Thyroid gland (tissue), 4 donors: ENCODE measurements around the gene DACH1. TPM values are rescaled to one million over a fixed set of nuclear protein-coding genes. Genes with fewer than 3 reads are reported as not detected.
"Not testable (repeated sequence)": the region's sequence is repeated elsewhere in the genome, so short reads cannot be mapped to it uniquely, and the experiment has no call there.

ENCODE experiments used
- DNase-seq, 2 donors: peaks; one replicate each; pipeline ENCODE4 v3.0.0-alpha.2; 2019
- H3K27ac ChIP-seq, 3 donors: fragments of 200-600 bp; sonication (generic); 1 replicate in 2 of 3; 2 replicates in 1 of 3; pipeline ENCODE4 v1.5.1; 2016 to 2019; ENCODE audit warnings: mild to moderate bottlenecking in 1 of 3, moderate library complexity in 1 of 3
- H3K27me3 ChIP-seq: fragments of 200-600 bp; sonication (generic); one replicate; pipeline ENCODE4 v1.5.1; 2019
- H3K36me3 ChIP-seq, 2 donors: fragments of 200-600 bp; sonication (generic); one replicate each; pipeline ENCODE4 v1.5.1; 2016 to 2019
- H3K4me1 ChIP-seq, 2 donors: fragments of 200-600 bp; sonication (generic); one replicate each; pipeline ENCODE4 v1.5.1; 2017 to 2019
- H3K4me3 ChIP-seq, 3 donors: fragments of 200-600 bp; sonication (generic); replicated peaks in 1 of 3; 1 replicate in 2 of 3; 2 replicates in 1 of 3; pipeline ENCODE4 v1.5.1; 2016; ENCODE audit warnings: mild to moderate bottlenecking in 1 of 3
- H3K9me3 ChIP-seq: fragments of 200-600 bp; sonication (generic); one replicate; pipeline ENCODE4 v1.5.1; 2017
- POLR2A ChIP-seq, 2 donors: fragments of 450-650 bp; IDR thresholded peaks; one replicate each; pipeline ENCODE4 v1.6.1; 2017; ENCODE audit warnings: antibody characterized with exemption in 2 of 2, mild to moderate bottlenecking in 2 of 2, moderate library complexity in 1 of 2
- WGBS, 2 donors: methylation state at CpG; one replicate each; pipeline ENCODE4 v1.1.5; 2017; 5-methylcytosine and 5-hydroxymethylcytosine counted together
- intact Hi-C: fragments of 100-400 bp; cut with DNase I; formaldehyde crosslinking; loops from one replicate; pipeline ENCODE4 v1.15.1; 2023
- total RNA-seq, 4 donors: library from RNA; depleted of rRNA; stranded (reverse); fragments of >200 nt; gene quantifications; one replicate each; pipeline ENCODE4 v1.2.3, GENCODE V29; 2016
- TF ChIP-seq, protein P1 (sequence below), 6 experiments: fragments of 200-600 bp in 3 of 6; fragments of 450-650 bp in 3 of 6; sonication (generic) in 3 of 6; IDR thresholded peaks; one replicate each; pipeline ENCODE4 v1.5.1; 2016 to 2019; ENCODE audit warnings: antibody characterized with exemption in 6 of 6, mild to moderate bottlenecking in 2 of 6, inconsistent platforms in 1 of 6, moderate library complexity in 1 of 6

DACH1 gene
- total RNA-seq, result under 1 TPM in 3 of 4 donors, not detected in 1; 0.33 to 0.49 (median 0.33) TPM

DNA sequence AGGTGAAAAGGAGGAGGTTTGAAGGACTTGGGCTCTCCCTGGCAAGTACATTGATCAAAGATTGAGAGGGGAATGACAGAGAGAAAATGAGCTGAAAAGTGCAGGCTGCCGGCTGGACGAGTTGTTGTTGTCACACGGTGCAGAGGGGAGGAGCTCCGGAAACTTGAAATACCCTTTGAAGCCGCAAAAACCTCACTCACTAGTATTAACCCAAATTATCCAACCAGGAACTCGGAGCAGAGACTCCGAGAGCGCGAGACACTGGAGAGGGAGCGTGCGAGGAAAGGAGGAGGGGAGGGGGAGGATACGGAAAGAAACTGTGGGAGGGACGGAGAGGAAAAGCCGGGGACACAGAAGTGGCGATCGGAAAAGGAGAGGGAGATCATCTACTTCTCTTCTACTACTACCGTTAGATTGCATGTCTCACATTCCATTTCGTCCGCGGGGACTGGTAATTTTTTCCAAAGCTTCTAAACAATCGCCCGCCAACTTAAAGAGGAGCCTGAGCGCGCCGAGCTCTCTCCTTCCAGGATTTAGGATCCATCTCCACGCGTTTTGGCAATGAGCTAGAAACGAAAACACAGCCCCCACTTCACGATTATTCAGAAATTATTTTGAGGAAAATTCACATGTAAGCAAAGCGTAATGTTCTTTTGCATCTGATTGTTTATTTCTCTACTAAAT lies at the start of gene DACH1:
Gene DACH1 (minus strand): TSS at position 74 of the 684 bp plus-strand sequence.
- 1 to 3% methylated on average over 30 of the region's 30 CpGs for WGBS, 2 donors
- peaks cover 9% of the 10 kb centered on the region for H3K27me3 ChIP-seq
- peak; percentile 17 to 34 for DNase-seq

DNA sequence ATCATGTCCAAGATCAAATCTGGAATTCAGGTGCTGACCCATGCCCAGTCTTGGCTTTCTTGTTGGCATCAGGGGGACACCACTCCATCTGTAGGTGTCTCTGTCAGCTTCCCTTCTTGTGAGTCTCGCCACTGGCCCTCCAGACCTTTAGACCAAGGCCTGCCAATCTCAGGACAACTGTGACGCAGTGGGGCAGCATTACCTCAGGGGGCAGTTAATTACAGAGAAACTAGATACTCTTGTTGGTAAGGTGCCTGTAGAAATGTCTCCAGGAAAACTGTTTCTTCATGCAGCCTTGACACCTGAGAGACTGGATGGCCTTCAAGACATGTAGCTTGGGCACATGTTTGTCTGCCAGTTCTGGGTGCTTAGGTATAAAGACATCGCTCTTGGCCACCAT lies 46.7 kb upstream of the DACH1 start:
- Histone ChIP-seq H3K4me1 (no peaks in the 10 kb centered on the region), H3K4me3 (no peak overlapping the region), H3K27ac (no peak overlapping the region), H3K27me3 (no peaks in the 10 kb centered on the region), H3K36me3 (no peaks in the 10 kb centered on the region), H3K9me3 (no peaks in the 10 kb centered on the region)
- 94 to 96% methylated on average over 3 of the region's 3 CpGs for WGBS, 2 donors
- intact Hi-C loops, result no loop called here
- TF ChIP-seq POLR2A (IDR thresholded peaks at IDR 0.05), result no peak
- TF ChIP-seq, protein P1, sequence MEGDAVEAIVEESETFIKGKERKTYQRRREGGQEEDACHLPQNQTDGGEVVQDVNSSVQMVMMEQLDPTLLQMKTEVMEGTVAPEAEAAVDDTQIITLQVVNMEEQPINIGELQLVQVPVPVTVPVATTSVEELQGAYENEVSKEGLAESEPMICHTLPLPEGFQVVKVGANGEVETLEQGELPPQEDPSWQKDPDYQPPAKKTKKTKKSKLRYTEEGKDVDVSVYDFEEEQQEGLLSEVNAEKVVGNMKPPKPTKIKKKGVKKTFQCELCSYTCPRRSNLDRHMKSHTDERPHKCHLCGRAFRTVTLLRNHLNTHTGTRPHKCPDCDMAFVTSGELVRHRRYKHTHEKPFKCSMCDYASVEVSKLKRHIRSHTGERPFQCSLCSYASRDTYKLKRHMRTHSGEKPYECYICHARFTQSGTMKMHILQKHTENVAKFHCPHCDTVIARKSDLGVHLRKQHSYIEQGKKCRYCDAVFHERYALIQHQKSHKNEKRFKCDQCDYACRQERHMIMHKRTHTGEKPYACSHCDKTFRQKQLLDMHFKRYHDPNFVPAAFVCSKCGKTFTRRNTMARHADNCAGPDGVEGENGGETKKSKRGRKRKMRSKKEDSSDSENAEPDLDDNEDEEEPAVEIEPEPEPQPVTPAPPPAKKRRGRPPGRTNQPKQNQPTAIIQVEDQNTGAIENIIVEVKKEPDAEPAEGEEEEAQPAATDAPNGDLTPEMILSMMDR (IDR thresholded peaks at IDR 0.05), result no peak
- DNase-seq, result no peak

More for the DNA sequence above, at the start of gene DACH1:
- Histone ChIP-seq H3K27ac (peak within 1 kb of the TSS in 1 of 3 donors; percentile 18), H3K4me3 (peak within 1 kb of the TSS in 2 of 3 donors; percentile 23 to 37), H3K4me1 (peaks cover 4 to 17% of the 10 kb centered on the region in 2 donors), H3K9me3 (no peaks in the 10 kb centered on the region), H3K36me3 (no peaks in the 10 kb centered on the region)
- intact Hi-C loops, result no loop called here
- TF ChIP-seq, protein P1 (IDR thresholded peaks at IDR 0.05), result no peak
- TF ChIP-seq POLR2A (IDR thresholded peaks at IDR 0.05), result no peak

DNA sequence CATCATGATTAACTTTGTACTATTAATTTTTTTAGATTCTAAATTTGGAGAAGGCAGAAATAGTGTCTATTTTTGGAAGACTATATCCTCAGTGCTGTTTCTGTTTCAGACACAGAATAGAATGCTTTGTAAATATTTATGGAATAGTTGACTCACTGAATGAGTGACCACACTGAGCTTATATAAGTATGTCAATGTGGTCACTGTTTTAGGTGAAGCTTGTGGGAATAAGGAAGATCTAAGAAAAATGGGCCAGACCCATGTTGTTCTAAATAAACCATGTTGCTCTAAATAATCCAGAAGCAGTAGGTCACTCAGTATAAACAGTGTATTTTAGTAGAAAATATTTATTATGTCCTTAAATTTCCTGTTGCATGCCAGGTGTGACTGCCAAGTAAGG lies 45.5 kb upstream of the DACH1 start:
- Histone ChIP-seq H3K4me1 (no peaks in the 10 kb centered on the region), H3K36me3 (no peaks in the 10 kb centered on the region), H3K9me3 (no peaks in the 10 kb centered on the region), H3K4me3 (no peak overlapping the region), H3K27ac (no peak overlapping the region), H3K27me3 (no peaks in the 10 kb centered on the region)
- intact Hi-C loops, result no loop called here
- DNase-seq, result no peak
- TF ChIP-seq POLR2A (IDR thresholded peaks at IDR 0.05), result no peak
- TF ChIP-seq, protein P1 (IDR thresholded peaks at IDR 0.05), result no peak

DNA sequence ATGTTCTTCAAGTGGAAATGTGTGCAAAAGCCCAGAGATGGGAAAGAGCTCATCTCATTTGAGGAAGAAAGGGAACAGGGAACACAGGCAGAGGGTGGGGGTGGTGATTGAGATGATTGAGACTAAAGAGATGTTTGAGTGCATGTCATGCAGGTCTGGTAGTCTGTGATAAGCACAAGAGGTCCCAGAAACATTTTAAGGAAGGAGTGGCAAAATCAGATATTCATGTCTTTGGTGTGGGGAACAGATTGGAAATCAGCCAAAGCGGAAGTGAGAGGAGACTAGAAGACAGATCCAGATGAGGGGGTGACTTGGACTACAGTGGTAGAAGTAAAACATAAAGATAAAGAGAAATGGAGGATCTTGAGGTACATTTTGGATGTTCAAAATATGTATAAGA lies 39.4 kb upstream of the DACH1 start:
- Histone ChIP-seq H3K4me3 (no peak overlapping the region), H3K36me3 (no peaks in the 10 kb centered on the region), H3K27ac (no peak overlapping the region), H3K27me3 (no peaks in the 10 kb centered on the region), H3K9me3 (no peaks in the 10 kb centered on the region), H3K4me1 (no peaks in the 10 kb centered on the region)
- DNase-seq, result no peak
- TF ChIP-seq, protein P1 (IDR thresholded peaks at IDR 0.05), result no peak
- no peak for TF ChIP-seq POLR2A (IDR thresholded peaks at IDR 0.05)
- intact Hi-C loops, result no loop called here
- 92 to 93% methylated on average over 1 of the region's 1 CpG for WGBS, 2 donors

DNA sequence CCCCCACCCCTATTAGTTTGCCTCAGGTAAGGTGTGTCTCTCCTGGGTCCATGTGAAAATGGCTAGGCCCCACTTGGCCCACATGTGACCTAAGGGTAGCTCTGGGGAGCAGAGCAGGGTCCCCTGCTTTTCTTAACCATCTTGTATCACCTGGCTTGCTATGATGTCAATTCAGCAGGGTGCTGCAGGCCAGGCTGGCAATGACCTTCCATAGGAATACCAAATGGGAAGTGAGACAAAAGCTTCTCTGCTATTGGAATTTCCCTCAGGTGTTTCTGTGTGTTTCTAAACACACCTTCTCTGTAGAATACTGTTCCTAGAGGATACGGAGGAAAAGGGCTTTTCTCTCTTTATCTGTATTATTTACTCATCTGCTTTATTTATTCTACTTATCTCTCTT lies 35.7 kb upstream of the DACH1 start:
- Histone ChIP-seq H3K4me1 (no peaks in the 10 kb centered on the region), H3K27me3 (no peaks in the 10 kb centered on the region), H3K27ac (no peak overlapping the region), H3K4me3 (no peak overlapping the region), H3K36me3 (no peaks in the 10 kb centered on the region), H3K9me3 (no peaks in the 10 kb centered on the region)
- 65 to 79% methylated on average over 1 of the region's 1 CpG for WGBS, 2 donors
- TF ChIP-seq, protein P1 (IDR thresholded peaks at IDR 0.05), result no peak
- no peak for TF ChIP-seq POLR2A (IDR thresholded peaks at IDR 0.05)
- intact Hi-C loops, result no loop called here
- no peak for DNase-seq

DNA sequence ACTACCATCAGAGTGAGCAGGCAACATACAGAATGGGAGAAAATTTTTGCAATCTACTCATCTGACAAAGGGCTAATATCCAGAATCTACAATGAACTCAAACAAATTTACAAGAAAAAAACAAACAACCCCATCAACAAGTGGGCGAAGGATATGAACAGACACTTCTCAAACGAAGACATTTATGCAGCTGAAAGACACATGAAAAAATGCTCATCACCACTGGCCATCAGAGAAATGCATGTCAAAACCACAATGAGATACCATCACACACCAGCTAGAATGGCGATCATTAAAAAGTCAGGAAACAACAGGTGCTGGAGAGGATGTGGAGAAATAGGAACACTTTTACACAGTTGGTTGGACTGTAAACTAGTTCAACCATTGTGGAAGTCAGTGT lies 26.5 kb upstream of the DACH1 start:
- H3K27me3 ChIP-seq, intact Hi-C loops, DNase-seq, H3K9me3 ChIP-seq, H3K4me1 ChIP-seq, H3K4me3 ChIP-seq, H3K36me3 ChIP-seq, H3K27ac ChIP-seq: not testable (repeated sequence)
- 87 to 94% methylated on average over 3 of the region's 3 CpGs for WGBS, 2 donors
